Fibroblast of skin of right biceps (primary cell): Measurements from ENCODE around the gene CDPF1.
"Not testable (repeated sequence)": the region's sequence is repeated elsewhere in the genome, so short reads cannot be mapped to it uniquely, and the experiment has no call there.

Experiments used
- DNase-seq: peaks from one replicate; pipeline ENCODE4 v3.0.0-alpha.2; 2013

Gene CDPF1

DNA sequence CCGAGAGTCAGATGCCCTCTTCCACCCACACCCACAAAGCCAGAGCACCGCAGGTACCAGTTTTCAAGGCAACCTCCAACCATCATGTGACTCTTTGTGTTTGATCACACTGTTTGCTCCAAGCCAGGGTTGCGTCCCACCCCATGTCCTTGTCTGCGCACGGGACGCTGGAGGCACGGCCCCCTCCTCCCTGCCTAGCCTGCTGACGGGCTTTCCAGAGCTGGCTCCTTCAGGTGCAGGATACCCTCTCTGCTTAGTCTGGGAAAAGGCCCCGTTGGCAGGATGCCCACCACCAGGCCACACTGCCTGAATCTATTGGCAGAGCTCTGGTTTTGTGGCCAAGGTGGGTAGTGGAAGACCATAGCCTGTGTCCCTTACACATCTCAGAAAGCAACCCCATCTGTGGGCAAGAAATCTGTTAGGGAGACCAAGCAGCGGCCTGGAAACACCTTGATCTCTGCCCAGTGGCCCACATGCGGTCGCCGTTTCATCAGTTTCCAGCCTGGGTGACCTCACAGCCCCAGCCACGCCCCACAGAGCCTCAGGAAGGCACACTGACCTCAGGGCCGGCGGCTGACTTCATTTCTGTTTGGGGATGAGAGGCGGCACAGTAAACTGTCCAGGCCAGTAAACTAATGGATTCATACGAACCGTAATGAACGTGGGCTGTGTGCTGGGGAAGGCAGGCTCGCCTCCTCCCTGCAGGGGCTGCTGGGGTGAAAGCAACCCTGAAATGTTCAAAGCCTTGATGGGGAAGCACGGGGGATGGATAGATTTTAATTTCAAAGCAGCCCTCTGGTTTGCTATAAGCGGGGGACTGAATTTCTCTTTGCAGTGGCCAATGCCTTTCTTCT is 25.8 kb downstream of the CDPF1 start:
- no peak for DNase-seq

DNA sequence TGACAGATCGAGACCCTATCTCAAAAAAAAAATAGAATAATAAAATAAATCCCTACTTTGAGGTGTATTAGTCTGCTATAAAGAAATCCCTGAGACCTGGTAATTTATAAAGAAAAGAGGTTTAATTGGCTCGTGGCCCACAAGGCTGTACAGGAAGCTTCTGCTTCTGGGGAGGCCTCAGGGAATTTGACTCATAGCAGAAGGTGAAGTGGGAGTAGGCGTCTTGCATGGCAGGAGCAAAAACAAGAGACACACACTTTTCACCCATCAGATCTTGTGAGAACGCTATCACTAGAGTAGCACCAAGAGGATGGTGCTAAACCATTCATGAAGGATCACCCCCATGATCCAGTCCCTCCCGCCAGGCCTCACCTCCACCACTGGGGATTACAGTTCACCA is 29.2 kb downstream of the CDPF1 start:
- DNase-seq, result no peak

GRCh38 chr22:46219636-46220035 is 30.5 kb downstream of the CDPF1 start:
- no peak for DNase-seq

GRCh38 chr22:46214616-46215015 is 35.5 kb downstream of the CDPF1 start:
- DNase-seq, result no peak

GRCh38 chr22:46214149-46214548 is 35.9 kb downstream of the CDPF1 start:
- DNase-seq, result no peak

DNA sequence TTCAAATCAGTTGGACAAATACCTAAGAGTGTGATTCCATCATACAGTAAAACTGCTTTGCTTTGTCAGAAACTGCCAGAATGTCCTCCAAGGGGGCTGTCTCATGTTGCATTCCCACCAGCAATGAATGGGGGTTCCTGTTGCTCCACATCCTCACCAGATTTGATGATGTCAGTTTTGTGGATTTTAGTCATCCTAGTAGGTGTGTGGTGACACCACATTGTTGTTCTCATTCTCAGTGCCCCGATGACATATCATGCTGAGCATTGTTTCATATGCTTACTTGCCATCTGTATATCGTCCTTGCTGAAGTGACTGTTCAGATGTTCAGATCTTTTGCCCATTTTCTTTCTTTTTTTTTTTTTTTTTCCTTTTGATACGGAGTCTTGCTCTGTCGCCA is 37.0 kb downstream of the CDPF1 start:
- DNase-seq, result peak; percentile 7

- no peak for DNase-seq
Observed at GRCh38 chr22:46212195-46212594, 37.9 kb downstream of the CDPF1 start.

GRCh38 chr22:46209262-46209661 is 40.8 kb downstream of the CDPF1 start:
- no peak for DNase-seq

DNA sequence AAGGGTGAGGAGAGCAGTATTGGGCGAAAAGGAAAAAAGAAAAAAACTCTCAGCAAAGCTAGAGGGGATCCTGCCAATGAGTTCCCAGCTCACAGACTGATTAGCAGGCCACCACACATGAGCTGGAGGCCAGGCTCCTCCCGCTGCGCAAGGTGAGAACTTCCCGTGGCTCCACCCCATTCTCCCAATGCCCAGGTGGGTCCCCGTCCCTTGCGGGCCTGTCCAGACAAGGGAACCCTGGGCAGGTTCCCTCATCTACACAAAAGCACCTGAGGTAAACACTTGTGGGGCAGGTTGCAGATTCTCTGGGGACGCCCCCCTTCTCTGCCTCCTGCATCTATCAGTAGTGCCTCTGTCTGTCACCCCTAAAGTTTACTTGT is 46.5 kb downstream of the CDPF1 start:
- DNase-seq, result no peak

GRCh38 chr22:46202897-46203600 is 47.0 kb downstream of the CDPF1 start:
- DNase-seq, result no peak

GRCh38 chr22:46201059-46201757 is 48.9 kb downstream of the CDPF1 start:
- DNase-seq, result no peak

DNA sequence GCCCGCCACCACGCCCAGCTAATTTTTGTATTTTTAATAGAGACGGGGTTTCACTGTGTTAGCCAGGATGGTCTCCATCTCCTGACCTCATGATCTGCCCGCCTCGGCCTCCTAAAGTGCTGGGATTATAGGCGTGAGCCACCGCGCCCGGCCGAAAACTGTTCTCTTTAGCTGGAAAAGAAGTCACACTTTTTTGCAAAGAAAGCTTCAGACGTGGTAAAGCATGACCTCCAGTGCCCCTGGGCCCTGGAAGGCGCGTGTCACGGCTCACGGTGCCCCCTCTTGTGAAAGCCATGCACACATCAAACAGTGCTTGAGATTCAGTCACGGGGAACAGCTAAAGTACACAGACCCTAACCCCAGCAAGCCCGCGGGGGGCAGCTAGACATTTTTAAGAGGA is 51.3 kb downstream of the CDPF1 start:
- DNase-seq, result not testable (repeated sequence)

- DNase-seq, result no peak
Observed at GRCh38 chr22:46198274-46198673, 51.8 kb downstream of the CDPF1 start.

GRCh38 chr22:46196278-46196677 is 53.8 kb downstream of the CDPF1 start:
- DNase-seq, result no peak

DNA sequence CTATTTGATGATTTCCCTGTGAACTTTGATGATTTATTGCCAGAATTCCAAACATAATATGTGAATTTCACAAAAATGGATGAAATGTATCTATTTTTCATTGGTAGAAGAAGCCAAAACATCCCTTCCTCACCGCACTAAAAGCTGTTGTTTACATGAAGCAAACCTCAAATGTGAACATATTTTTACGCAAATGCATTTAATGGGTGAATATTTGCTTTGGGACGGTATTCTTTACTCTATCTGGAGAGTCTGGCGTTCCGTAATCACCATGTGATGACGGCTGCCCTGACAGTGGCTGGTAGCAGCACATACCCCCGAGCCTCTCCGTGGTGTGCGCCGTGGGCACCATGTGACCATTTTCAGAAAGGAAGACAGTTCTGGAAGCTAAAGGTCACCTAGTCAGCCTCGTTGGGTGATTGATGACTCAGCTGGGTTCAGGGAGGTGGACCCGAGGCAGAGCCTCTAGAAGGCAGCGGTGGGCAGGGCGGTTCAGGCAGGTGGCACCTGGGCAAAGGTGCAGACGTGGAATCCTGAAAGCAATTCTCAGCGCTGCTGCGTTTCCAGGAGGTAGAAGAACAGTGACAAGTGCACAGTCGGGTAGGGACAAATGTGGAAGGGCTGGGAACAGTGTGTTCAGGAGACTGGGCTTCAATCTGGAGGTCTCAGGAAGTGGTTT is 54.5 kb downstream of the CDPF1 start:
- no peak for DNase-seq
